ENCODE results near the gene TCTN3. TPM values are rescaled to one million over a fixed set of nuclear protein-coding genes. Genes with fewer than 3 reads are reported as not detected.

The TCTN3 gene
- total and polyA plus RNA-seq, 2 donors (not counting 3 experiments of a cell fraction or from before 2014, with no cell fraction given) = 40.4 to 52.6 TPM

DNA sequence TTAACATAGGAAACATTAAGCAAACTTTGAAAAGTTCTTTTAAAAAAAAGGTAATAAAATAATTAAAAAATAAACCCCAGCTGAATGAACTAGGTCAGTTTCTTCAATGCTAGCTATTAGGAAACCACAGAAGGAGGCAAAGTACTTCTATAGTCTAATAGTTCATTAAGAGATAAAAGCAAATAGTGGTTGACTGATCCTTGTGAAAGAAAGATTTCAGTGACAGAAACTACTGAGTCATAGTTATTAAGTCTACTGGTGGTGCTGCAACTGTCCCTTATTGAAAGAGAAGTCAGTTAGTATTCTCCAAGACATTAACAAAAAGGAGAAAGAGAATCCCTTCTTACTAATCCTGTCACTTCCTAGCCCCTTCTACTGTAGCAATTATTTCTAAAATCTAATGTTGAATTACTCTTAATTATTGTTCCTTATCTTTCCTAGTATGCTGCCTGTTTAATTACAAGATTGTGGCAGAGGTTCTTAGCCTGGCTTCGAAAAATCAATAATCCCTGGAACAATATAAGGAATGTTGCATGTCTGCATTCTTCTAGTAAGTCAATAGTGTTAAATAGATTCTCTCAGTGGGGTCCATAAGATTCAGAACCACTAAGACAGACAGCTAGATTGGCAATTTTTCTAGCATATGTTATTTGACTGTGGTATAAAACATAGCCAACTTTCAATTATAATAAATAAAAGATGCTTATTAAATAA is 18.2 kb downstream of the TCTN3 start:
- Histone ChIP-seq H3K27ac (ENCODE audit: insufficient read depth, low read depth, low read length) (no peak overlapping the region), H3K79me2 (ENCODE audit: control insufficient read depth, insufficient read depth, low read length) (no peaks in the 10 kb centered on the region), H3K4me2 (ENCODE audit: insufficient read depth, low read length) (no peak overlapping the region), H3K4me3 (replicated peaks in 1 of 3; ENCODE audit: insufficient read depth in 1 of 3, low read depth in 1 of 3, low read length in 3 of 3) (no peak overlapping the region), H3K27me3 (ENCODE audit: control insufficient read depth in 2 of 2, insufficient read depth in 2 of 2, low read length in 2 of 2) (no peaks in the 10 kb centered on the region), H2AFZ (ENCODE audit: low read depth, low read length) (no peak overlapping the region), H3K4me1 (ENCODE audit: control insufficient read depth, extremely low read depth, insufficient read depth, low read length) (no peaks in the 10 kb centered on the region), H4K20me1 (replicated peaks; ENCODE audit: control insufficient read depth, extremely low read depth, insufficient read depth, low read length) (no peaks in the 10 kb centered on the region), H3K9ac (replicated peaks; ENCODE audit: extremely low read depth, insufficient read depth, low read length) (no peak overlapping the region), H3K9me1 (replicated peaks; ENCODE audit: control insufficient read depth, extremely low read depth, insufficient read depth, low read length) (no peaks in the 10 kb centered on the region), H3K9me3 (replicated peaks; ENCODE audit: control insufficient read depth, insufficient read depth, low read length) (no peaks in the 10 kb centered on the region), H3K36me3 (ENCODE audit: control insufficient read depth in 2 of 2, extremely low read depth in 1 of 2, insufficient read depth in 2 of 2, low read length in 2 of 2) (peaks cover 0 to 2% of the 10 kb centered on the region in 2 experiments)
- ChIA-PET POLR2A (no interaction called here), CTCF (interaction anchor here (0.7 to 0.9 kb wide), 2 partner anchors 17 to 18 kb away, joined by 3 read pairs; partner anchors contain the start of gene TCTN3)
- dilution Hi-C loops (cut with MboI; ENCODE audit: extremely low pct_ligation_motif_present, low sequenced_read_pairs) (no loop called here), intact Hi-C loops (cut with micrococcal nuclease) (no loop called here)
- no TSS peak for BruUV-seq (replicated peaks)
- TF ChIP-seq POLR2AphosphoS5 (IDR thresholded peaks at IDR 0.05; ENCODE audit: insufficient read depth, low read depth, low read length) (no peak), GATA2 (IDR thresholded peaks at IDR 0.05; ENCODE audit: insufficient read depth, insufficient read length, low read depth, low read length) (no peak), EZH2 (IDR thresholded peaks at IDR 0.05; ENCODE audit: borderline replicate concordance, low read depth, low read length, severe bottlenecking) (no peak), POLR2A (IDR thresholded peaks at IDR 0.05; ENCODE audit: low read depth, low read length) (no peak), MYC (IDR thresholded peaks at IDR 0.05; ENCODE audit: low read depth, low read length) (no peak)
- TF ChIP-seq, protein P1, sequence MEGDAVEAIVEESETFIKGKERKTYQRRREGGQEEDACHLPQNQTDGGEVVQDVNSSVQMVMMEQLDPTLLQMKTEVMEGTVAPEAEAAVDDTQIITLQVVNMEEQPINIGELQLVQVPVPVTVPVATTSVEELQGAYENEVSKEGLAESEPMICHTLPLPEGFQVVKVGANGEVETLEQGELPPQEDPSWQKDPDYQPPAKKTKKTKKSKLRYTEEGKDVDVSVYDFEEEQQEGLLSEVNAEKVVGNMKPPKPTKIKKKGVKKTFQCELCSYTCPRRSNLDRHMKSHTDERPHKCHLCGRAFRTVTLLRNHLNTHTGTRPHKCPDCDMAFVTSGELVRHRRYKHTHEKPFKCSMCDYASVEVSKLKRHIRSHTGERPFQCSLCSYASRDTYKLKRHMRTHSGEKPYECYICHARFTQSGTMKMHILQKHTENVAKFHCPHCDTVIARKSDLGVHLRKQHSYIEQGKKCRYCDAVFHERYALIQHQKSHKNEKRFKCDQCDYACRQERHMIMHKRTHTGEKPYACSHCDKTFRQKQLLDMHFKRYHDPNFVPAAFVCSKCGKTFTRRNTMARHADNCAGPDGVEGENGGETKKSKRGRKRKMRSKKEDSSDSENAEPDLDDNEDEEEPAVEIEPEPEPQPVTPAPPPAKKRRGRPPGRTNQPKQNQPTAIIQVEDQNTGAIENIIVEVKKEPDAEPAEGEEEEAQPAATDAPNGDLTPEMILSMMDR (IDR thresholded peaks at IDR 0.05; ENCODE audit: extremely low read depth in 1 of 2, insufficient read depth in 1 of 2, low read depth in 1 of 2, low read length in 2 of 2) = no peak
- DNase-seq (ENCODE audit: low read depth, low spot score) (no peak), FAIRE-seq (no peak)
